SIG-M5 (cell line): ENCODE data around the gene BTBD9.

Source experiments
- DNase-seq: peaks from one replicate; lab custom pipeline; 2025; lab: John Stamatoyannopoulos, UW

BTBD9 gene

DNA sequence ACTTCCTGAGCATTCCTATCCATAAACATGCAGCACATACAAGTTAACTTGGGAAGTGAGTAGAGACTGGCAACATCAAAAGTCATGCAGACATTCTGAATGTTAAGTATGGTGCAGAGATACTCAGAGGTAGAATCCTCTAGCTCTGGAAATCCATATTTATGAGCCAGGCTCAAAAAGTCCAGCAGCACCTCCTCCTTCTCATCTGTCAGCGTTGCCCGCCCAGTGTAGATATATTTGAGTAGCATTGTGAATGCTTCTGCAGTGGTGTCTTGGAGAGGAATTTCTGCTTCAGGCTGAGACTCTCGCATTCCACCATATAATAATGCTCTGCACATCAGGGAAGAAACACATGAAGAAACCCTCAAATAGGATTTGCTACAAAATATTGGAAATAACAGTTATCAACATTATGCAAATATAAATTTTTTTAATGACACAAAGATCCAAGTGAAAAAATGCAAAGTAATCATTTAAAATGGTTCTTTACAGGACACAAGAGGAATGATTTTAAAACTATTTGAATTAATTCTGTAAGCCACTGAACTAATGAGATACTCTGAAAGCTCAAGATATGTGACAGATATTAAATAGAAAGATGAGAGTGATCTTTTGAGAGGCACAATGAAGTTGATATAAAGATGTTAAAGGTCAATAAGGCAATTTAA is 45.6 kb downstream of the BTBD9 start:
- DNase-seq, result no peak

DNA sequence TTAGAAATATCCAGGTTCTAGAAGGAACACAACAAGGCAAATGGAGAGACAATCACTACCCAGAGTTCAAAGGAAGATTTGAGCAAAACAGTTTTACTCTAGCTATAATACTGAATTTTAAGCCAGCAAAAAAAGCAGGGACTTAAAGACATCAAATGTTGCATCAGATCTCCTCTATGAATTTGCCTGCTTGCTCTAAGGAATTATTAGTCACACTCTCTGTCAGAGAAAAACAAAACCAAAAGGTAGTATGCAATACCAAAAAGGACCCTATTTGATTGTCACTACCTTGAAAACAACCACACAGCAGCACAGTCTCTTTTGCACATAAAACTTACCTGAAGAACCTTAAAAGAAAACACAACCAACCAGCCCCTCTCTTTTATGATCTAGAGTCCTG is 46.3 kb downstream of the BTBD9 start:
- no peak for DNase-seq

DNA sequence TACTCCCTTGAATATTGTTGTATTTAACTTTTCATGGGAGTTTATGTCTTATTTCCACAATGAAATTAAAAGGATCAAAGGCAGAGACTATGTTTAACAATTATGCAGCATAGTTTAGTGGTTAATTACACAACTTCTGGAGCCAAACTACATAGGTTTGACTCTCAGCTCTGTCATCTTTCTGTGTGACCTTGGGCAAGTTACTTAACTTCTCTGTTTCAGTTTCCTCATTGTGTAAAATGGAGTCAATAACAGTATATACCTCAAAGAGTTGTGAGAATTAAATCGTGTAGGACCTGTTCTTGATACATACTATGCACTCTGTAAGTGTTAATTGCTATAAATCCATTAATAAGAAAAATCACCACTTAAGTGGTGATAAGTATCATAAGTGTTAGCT is 48.3 kb downstream of the BTBD9 start:
- no peak for DNase-seq

DNA sequence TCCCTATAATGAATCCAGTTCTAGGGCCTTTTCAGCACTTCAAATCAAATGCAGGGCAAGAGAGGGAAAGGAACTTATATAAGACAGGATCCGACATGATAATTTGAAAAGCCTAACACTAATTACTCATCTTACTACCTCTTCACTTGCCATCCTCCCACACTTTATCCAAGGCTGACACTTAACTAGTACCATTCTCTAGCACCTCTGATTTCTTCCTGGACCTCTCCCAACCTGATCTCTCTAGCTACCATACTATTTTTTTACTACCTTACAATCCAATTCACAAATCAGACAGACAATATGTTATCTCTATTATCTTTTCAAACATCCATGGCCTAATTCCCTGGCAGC is 50.4 kb downstream of the BTBD9 start:
- DNase-seq, result no peak

DNA sequence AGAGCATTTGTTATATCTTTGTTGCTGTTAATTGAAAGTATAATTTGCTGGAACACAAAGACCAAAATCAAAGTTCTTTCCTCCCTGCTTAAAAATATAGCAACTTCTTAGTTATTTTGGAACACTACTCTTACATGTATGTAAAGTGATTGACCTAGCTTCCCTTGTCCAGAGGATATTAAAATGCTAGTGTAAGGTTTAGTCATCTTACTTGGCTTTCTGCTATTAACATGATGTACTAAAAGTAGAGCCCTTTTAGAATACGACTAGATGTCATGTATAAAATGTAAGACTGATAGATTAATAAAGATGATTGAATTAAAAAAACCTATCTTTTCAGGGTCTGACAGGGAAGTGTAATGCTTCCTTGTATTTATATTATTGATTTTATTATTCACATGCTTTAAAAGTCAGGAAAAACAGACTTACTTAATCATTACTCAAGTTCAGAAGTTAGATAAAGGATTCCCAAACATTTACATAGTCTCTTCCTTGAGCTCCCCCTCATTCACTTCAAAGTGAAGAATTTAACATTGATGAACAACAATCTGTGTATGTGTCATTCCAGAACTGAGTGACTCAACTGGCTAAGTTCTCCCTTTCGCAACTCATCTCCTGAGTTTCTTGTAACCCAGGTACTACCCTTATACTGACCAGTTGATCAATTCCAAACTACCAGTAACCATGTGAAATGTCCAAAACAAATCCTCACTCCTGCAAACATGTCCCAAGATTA is 50.9 kb downstream of the BTBD9 start:
- no peak for DNase-seq

DNA sequence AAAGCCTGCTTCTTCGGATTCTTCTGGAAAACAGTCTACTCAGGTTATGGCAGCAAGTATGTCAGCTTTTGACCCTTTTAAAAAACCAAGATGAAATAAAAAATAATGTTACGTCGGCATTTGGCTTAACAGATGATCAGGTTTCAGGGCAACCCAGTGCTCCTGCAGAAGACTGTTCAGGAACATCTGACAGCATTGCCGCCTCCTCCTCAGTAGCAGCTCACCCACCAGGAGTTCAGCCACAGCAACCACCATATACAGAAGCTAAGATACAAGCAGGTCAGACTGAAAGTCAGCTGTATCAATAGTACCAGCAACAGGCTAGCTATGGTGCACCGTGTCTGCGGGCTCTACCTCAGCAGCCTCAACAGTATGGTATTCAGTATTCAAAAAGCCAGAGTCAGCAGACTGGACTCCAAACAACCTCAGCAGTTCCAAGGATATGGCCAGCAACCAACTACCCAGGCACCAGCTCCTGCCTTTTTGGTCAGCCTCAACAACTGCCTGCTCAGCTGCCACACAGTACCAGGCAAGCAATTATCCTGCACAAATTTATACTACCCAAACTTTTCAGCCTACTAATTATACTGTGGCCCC is 51.9 kb downstream of the BTBD9 start:
- no peak for DNase-seq

DNA sequence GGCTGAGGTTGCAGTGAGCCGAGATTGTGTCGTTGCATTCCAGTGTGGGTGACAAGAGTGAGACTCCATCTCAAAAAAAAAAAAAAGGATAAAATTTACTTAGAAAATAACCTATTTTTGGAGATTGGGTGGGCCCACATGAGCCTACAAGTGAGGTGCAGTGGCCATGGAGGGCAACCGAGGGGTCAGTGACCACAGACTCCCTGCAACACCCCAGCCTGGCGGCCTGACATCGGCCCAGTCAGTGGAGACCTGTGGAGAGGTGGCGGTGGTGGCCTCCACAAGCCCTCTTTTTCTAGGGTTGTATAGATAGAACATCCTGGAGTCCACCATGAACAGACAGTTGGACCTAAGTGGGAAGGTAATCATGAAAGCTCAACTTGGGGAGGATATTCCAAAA is 52.7 kb downstream of the BTBD9 start:
- DNase-seq, result no peak

DNA sequence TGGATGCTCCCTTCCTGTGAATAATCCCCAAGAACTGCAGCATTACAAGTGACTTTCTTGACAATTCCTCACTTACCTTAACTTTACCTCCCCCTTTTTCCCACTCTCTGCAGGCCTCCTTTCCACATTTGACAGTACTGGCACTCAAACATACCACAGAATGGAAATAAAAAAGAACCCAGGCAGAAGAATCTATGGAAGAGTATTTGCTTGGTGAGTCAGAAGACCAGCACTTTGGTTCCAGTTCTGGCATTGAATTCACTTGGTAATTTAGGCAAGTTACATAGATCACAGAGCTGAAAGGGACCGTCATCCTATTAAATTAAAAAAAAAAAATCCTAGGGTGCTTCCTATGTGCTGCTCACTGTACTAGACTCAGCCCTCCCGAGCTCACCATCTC is 55.0 kb downstream of the BTBD9 start:
- DNase-seq, result no peak

DNA sequence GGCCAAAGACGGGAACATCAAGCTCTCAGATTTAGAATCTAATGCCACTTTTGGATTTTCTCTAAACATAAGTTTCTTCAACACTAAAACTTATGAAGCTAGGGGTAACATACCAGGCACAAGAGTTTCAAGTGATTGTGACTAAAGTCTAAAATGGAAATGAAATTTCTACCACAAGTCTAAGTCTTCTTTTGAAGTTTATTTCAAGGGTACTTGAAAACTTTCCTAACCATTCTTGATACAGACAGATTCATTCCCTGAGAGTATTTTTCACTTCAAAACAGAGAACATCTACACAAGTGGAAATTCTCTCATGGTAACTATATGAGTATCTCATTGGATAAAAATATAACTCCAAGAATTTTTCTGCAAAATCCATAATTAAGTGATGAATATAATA is 56.2 kb downstream of the BTBD9 start:
- no peak for DNase-seq

DNA sequence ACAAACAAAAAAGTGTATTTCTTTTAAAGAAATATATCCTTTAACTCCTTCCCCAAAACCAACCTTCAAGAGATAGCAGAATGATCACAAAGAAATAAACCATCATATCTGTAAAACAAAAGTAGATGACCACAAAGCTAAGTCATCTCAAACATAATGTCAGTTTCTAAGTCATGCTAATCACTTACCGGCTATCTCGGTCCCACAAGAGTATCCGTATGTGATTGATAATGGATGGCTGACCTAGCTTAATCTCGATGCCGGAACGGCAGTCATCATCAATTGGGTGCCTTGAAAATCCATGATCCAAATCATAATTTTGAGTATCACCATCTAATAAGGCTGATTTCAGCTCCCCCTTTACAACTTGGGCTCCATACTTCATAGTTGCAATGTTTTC is 59.7 kb downstream of the BTBD9 start:
- no peak for DNase-seq

DNA sequence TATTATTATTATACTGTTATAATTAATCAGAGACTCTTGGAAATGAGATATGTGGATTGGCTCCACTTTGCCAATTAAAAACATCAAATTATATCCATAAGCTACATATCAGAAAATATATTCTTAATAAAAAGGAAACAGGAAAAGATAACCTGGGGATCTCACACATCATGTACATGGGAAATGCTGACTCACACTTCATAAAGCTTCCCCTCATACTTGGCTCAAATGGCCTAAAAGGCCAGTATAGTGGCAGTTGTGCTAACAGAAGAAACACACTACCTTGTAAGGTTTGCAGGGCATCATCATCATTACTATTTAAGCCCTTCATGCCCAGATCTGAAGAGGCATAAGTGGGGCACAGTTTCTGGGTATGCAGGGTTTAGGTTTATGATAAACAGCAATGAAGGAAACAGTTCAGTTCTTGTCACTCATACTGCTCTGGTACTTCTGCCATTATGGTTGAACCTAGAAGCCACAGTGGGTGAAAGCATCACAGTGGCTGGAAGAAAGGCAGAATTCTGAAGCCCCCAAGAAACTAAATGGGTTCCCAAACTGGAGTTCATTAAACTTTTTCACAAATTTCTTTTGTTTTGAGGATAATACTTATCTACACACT is 60.6 kb downstream of the BTBD9 start:
- no peak for DNase-seq

DNA sequence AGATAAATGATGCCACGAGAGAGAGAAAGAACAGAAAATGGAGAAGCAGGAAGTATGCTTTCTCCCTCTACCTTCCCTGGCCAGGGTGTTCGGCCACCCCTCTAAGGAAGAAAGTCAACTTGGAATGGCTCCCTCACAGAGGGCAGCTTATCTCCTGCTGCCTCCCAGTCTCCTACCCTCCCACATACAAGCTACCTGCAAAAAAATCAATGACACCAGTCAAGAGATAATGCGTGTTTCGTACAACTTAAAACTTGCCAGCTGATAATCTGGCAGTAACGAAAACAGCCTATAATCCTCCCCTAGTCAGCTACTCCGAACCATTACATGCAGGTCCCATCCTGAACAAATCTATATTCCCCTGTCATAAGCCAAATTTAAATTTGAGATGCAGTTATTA is 61.7 kb downstream of the BTBD9 start:
- no peak for DNase-seq

DNA sequence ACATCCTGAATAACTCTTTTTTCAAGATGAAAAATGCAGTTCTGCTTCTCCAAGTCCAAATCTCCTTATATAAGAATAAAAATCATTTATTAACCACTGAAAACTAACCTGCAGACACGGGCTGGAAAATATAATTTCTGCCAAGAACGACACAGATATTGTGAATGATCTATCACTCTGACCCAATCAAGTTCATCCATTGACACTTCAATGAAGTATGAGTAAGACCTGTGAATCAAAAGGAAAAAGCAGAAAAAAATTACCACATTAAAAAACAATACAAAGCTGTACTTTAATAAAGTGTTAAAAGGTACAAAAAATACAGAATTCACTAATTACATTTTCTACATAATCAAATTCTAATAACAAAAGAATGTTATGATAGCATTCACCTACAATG is 62.2 kb downstream of the BTBD9 start:
- DNase-seq, result no peak

DNA sequence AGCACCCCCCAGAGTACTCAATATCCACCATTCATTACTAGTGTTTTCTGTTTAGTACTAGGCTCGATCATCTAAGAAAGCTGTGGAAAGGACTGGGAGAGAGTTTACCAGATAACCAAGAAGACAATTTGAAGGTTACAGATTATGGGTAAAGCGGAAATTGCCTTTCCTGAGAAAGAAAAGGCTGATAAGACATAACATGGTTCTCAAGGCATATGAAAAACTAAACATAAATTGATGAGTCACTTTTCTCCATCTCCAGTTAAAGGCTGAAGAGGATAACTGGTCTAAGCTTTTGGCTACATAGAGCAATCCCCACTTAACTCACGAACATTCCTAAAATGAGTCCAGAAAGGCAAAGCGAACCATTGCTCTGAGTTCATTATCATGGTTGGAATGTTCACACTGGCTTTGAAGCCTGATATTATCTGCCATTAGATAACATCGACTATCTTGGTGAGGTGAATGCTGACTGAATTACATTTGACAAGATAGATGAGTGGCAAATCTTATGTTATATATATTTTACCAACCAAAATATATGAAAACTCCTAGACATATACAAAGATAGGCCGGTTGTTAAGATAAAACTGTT is 65.8 kb downstream of the BTBD9 start:
- DNase-seq, result no peak

DNA sequence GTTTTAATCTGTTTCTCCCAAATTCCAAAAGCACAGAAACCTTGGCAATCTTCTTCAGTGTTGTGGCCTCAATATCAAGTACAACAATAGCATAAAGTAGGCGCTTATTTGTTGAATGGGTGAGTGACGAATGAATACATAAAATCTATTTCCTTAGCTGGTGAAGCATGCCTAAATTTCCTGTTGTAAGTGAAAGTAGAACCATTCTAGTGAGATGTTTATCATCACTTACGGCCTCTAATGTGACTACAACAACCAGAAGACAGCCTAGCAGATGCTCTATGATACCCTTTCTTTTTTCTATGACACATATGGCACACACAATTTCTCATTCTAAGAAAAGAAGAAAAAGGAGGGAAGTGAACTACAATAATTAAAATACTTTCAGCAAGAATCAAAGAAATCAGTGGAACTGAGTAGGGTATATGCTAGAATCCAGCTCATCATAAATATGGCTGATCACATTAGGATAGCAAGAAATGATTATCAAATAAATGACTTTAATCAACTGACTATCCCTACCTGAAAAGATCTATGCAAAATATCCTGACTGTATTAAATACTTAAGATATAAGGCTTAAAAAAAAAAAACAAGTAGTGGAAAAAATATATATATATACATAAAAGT is 67.4 kb downstream of the BTBD9 start:
- DNase-seq, result no peak

DNA sequence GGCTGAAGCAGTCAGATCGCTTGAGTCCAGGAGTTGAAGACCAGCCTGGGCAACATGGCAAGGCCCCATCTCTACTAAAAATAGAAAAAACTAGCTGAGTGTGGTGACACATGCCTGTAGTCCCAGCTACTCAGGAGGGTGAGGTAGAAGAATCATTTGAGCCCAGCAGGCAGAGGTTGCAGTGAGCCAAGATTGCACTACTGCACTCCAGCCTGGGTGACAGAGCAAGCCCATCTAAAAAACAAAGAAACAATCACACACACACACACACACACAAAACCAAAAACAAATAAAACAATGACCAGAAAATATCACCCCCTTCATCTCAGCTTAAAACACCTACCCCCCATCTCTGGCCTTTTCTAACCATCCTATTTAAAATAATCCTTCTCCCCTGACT is 68.0 kb downstream of the BTBD9 start:
- no peak for DNase-seq

DNA sequence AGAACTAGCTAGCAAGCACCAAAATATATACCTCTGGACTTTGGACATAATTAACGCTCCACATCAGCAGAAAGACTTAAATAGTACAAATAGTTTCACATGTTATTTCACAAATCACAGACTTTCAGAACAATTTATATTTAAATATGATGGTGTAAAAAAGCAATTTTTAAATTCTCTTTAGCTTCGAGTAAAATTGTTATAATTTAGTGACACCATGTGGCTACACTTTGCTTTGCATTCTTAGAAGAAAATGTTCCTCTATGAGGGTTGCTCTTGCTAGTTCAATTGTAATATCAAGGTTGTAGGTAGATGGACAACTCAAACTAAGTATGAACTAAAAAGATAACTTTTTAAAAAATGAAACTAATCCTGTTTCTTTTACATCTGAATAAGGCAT is 69.0 kb downstream of the BTBD9 start:
- no peak for DNase-seq

DNA sequence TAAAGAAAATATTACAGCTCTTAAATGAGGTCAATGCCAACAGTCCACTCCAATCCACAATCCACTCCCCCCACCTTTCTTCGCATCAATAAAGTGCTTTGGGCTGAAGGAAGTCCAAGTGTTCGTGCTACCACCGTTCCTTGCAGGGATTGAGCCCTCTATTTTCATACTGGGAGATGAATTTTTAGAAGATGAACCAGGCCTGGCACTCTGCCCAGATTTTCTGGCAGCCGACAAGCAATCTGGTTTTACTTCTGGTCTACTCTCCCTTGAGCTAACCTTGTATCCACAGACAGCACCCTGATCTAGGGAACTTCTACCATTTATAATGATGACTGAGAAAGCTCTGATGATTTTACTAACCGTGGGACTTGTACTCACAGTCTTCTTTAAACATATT is 72.3 kb downstream of the BTBD9 start:
- DNase-seq, result no peak

DNA sequence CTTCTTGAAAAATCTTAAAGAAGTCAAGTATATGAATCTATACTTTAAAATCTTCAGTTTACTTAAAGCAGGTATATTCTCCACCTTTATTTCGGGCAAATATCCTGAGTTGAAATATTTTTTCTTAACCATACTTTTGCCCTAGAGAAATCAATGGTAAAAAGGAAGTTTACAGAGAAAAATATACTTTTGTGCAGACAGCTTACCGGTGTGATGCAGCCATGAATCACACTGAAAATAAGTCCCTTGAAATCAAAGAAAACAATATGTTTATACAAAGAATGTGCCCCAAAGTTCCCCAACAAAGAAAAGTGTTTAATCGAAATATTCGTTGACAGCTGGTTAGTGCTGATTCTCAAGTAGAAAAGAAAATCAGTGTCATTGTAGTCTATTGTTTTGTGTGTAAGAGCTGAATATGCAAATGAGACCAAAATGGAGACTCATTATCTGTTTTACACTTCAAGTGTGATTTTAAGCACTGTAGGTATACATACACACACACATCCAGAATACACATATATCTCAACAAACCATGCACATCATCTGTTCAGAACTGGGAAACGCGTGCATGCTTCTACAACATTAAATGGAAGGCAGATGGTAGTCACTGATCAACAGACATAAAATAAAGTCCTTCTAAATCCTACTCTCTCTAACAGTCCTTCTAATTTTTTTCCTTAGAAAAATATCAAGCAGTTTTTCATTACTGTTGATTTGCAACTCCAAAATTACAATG is 73.3 kb downstream of the BTBD9 start:
- no peak for DNase-seq

DNA sequence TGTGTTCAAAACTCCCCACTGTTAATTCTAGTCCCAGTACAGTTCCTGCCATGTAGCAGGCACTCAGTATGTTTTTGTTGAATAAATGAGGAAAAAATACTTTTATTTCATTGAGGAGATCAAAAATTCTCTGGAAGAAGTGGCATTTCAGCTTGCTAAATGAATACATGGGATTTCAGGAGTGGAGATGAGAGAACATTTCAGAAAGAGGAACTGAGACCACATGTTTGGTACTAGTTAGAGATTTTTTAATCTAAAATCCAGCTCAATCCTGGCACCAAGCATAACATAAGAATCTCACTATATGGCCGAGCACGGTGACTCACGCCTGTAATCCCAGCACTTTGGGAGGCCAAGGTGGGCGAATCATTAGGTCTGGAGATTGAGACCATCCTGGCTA is 75.4 kb downstream of the BTBD9 start:
- no peak for DNase-seq

DNA sequence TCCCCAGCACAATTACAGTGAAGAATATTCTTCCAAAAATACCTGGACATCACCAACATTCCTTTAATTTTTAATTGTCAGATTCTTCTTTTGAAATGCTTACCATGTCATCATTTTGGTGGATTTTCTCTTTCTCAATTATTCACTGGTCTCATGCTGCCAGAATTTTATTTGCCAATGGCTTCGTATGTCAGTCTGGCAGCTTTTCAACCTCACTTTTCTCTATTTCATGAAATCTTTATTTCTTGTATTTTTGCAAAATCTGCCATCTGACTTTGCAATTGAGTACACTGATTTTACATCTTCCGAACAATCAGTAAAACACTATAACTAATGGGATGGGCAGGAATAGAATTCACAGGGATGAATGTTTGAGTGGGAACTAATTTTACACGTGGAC is 84.1 kb downstream of the BTBD9 start:
- no peak for DNase-seq
